Astrocyte of the cerebellum (primary cell): Measurements from ENCODE around the gene SLC43A1.

ENCODE experiments used
- DNase-seq: peaks from one replicate; pipeline ENCODE4 v3.0.0-alpha.2; 2011; ENCODE audit warnings: low read depth
- H3K4me3 ChIP-seq: 2 replicates; pipeline ENCODE4 v1.5.1; 2011; ENCODE audit warnings: mild to moderate bottlenecking, low read depth, low read length, moderate library complexity
- CTCF ChIP-seq: IDR thresholded peaks from 2 replicates; pipeline ENCODE4 v1.5.1; 2012; ENCODE audit warnings: low read length, low read depth, moderate library complexity, mild to moderate bottlenecking; ENCODE audit errors: missing control alignments
- in situ Hi-C: cut with HindIII; loops from 2 replicates; pipeline ENCODE4 v1.10.0; 2017; ENCODE audit warnings: low sequenced_read_pairs

Gene SLC43A1

GRCh38 chr11:57487920-57488659 is 27.4 kb downstream of the SLC43A1 start:
- no peak for DNase-seq
- in situ Hi-C loops: no loop called here
- H3K4me3 ChIP-seq: no peak overlapping the region
- TF ChIP-seq CTCF: no peak

GRCh38 chr11:57487021-57487778 is 28.3 kb downstream of the SLC43A1 start:
- H3K4me3 ChIP-seq: no peak overlapping the region
- TF ChIP-seq CTCF: no peak
- DNase-seq: no peak
- in situ Hi-C loops: no loop called here

GRCh38 chr11:57485217-57485990 is 30.1 kb downstream of the SLC43A1 start:
- in situ Hi-C loops: no loop called here
- H3K4me3 ChIP-seq: no peak overlapping the region
- no peak for DNase-seq
- TF ChIP-seq CTCF: no peak

GRCh38 chr11:57484141-57484710 is 31.3 kb downstream of the SLC43A1 start:
- no peak overlapping the region for H3K4me3 ChIP-seq
- in situ Hi-C loops: no loop called here
- DNase-seq: no peak
- TF ChIP-seq CTCF: no peak

- in situ Hi-C loops: no loop called here
- TF ChIP-seq CTCF: no peak
- H3K4me3 ChIP-seq: no peak overlapping the region
- DNase-seq: no peak
Measured at GRCh38 chr11:57483562-57483918, 32.0 kb downstream of the SLC43A1 start.
